NOMO-1 treated with dmso at 0.1 percent for 144 hours (cell line): ENCODE results near the gene EN1.

Experiments used
- DNase-seq: peaks from one replicate; lab custom pipeline; 2025; ENCODE audit not compliant: unreplicated experiment; lab: John Stamatoyannopoulos, UW

EN1 gene

GRCh38 chr2:118826093-118826492, 21.4 kb downstream of the EN1 start:
- no peak for DNase-seq

- no peak for DNase-seq
Observed at GRCh38 chr2:118823633-118824032, 23.8 kb downstream of the EN1 start.

GRCh38 chr2:118822572-118822971, 24.9 kb downstream of the EN1 start:
- no peak for DNase-seq

DNA sequence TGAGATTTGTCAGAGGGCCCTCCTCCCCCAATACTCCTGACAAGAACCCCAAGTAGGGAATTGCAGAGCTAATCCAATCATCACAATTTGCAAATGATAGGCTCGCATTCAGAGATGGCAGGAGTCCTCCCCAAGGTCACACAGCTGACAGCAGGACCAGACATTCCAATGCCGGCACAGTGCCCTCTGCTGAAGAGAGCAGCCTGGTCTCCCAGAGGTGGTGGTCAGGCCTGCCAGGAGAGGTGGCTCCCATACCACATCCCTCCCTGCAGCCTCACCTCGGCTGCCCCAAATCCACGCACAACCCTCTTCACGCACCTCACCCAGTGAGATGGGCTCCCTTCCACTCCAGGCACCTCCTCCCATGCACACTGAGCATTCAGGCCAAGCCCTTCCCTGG, 25.4 kb downstream of the EN1 start:
- no peak for DNase-seq

GRCh38 chr2:118817469-118817868, 30.0 kb downstream of the EN1 start:
- no peak for DNase-seq

DNA sequence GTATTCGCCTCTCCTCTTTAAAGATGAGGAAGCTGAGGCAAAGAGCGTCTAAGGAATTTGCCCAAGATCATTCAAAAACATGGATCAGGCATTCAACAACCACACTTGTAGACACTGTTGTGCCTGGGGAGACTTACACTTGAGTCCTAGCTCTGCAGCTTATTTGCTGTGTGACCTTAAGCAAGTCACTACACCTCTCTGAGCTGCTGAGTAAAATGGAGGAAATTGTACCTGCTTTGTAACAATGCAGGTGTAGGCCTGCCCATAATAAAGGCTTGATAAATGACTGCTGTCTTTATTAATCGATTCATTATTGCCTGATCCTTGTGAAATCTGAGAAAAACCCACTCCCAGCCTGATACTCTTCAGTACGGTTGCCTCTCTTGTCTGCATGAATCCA, 30.8 kb downstream of the EN1 start:
- no peak for DNase-seq

DNA sequence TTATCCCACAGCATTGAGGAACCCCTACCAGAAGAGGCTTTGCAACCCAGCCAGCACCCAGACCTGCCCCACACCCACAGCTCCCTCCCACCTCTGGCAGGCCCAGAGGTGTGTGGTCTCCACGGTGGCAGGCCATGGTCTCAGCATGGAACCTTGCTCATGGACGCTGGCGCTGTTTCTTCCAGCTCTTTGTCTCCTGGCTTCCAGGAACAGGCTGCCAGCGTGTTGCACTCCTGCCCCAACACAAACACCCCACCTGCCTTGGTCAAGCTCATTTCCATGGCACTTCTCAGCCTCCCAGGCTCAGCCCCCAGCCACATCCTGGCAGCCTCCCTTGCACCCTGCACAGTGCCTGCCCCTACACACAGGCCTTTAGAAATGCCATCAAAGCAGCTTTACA, 31.7 kb downstream of the EN1 start:
- DNase-seq: no peak

- DNase-seq: no peak
Observed at GRCh38 chr2:118815314-118815713, 32.1 kb downstream of the EN1 start.

DNA sequence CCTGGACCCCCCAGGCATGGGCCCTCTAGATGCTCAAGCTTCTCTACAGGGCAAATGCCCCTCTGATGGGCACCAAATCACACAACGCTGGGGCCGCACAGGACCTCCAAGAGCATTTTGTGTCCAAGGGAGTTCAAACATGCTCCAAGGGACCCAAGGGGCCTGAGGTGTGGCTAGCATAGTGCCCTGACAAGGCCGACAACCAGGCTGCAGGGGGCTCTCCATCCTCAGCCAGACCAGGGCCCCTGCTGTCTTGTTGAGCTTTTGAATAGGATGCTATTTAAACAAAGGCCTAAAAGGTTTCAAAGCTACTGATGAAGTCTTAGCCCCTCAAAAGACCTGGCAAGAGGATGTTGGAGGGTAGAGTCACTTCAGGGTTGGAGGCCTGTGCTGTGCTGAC, 33.1 kb downstream of the EN1 start:
- no peak for DNase-seq

GRCh38 chr2:118813601-118814339, 33.7 kb downstream of the EN1 start:
- no peak for DNase-seq

DNA sequence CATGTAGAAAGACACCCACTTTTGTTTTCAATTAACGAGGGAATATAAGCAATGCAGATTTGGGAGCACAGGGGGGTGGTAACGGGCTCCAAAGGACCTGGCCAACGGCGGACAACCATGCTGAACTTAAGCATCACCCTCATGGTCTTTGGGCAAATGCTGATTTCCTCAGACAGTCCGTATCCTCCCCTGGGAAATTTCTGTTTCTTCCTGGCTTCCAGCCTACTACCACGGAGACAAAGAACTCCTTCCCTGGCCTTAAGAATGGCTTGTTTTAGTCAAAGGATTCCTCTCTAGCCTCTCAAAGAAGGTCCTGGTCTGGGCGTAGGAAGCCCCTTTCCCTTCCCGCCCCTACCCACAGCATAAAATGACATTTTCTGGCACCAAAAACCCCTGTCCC, 34.3 kb downstream of the EN1 start:
- no peak for DNase-seq

- DNase-seq: no peak
Observed at GRCh38 chr2:118812552-118812951, 34.9 kb downstream of the EN1 start.

- no peak for DNase-seq
Observed at GRCh38 chr2:118811514-118812115, 35.8 kb downstream of the EN1 start.

DNA sequence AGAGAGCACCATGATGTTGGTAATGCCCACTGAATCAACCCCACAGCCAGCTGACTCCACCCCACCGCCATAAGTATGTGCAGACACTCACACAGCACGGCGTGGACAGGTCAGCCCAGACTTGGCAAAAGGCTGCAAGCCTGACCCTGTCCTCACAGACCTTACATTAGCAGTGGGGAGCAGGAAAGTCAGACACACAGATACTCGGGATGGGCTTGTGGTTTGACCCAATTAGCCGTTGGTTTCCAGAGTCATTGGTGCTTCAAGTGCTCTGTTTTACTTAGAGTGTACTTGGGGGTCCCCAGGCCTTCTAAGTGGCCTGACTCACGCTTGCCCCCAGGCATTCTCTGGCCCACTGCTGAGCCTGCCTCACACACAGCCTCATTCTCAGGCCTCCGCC, 36.7 kb downstream of the EN1 start:
- no peak for DNase-seq

DNA sequence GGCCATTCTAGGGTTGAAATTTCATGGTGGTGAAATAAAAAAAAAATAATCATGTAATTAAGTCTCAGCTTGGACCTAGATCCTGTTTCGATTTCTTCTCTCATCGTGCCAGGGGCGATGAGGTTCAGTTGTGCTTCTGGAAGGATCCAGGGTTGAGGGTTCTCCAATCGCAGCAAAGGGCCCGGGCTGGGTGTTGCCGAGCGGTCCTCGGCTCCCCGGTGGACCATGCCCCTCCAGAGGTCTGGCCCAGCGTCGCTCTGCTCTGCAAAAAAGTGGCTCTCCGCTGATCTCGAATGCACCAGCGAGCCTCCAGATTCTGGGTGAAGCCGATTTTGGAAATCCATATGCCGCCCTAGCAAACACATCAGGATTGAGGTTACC, 39.0 kb downstream of the EN1 start:
- DNase-seq: no peak

GRCh38 chr2:118807668-118808428, 39.6 kb downstream of the EN1 start:
- no peak for DNase-seq

DNA sequence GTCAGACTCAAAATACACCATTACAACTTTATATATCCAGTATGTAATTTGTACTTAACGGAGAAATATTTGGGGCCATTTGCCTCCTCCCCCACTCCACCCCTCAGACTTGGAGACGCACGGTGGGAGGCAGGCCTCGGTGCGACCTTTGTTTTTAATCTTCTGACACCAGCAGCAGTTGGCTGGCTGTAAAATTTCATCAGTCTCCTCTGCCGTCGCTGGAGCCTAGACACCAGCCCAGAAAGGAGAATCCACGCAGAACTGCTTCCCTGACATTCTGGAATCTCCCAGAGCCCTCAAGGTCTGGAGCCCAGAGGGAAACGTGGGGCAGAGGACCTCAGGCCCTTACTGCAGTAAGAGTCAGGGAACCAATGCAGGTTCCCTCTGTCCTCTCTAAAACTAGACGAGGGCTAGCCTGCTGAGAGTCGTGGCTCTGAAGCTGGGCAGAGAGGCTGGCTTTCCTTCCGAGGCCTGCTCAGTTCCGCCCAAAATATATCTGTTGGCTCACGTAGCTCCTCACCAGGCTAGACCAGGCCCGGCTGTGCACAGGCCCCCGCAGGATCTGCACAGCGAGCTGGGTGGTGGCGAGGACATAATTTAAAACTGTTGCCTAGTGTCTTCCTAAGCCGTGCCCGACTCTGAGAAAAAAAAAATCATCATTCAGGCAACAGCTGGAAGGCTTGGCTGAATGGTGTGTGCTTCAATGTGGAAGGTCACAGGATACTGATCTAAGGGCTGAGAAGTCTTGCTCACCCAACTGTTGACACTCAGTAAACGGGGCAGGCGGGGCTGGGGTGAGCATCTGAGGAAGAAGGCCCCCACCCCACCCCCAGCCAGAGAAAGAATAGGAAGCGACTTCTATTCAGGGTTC, 40.4 kb downstream of the EN1 start:
- DNase-seq: no peak

DNA sequence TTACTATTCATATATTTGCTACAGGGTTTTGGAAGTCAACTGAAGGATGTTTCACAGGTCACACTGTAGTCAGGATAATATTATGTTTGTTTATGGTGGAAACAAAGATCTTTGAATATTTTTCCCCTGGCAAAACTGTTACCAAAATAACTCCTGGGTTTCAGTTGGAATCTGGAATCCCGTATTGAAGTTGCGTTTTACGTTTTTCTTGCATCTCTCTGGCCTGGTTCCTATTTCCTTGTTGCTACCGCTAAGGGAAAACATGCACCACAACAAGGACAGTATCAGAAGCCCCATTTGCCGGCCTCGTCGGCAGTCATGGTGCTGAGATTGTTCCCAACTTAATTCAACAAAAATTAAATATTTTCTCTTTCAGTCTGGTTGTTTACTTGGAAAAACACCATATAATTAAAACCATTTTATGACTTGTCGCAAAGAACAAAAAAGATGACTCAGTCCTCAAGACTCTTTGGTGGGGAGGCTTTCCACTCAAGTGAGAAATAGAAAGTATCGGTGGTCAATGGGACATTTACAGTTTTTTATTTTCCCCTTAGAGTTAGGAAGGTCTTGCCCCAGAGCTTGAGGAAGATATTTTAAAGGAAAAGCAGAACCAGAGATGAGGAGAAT, 42.3 kb downstream of the EN1 start:
- DNase-seq: no peak

DNA sequence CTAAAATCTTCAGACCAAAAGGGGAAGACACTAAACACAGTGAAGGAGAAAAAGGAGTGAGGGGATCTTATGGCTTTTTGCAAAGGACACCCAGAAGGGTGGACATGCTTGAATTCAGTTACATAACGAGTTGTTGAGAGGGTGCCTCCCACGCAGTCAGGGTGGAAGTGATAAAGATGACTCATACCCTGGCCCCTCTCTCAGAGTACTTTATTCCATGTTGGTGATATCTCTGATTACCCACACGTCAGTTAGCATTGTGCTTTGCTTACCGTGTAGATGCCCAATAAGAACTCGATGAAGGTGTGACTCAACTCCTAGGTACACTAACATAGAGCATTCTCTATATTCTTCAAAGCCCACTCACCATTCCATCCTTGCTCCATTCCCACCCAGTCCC, 44.4 kb downstream of the EN1 start:
- DNase-seq: no peak

DNA sequence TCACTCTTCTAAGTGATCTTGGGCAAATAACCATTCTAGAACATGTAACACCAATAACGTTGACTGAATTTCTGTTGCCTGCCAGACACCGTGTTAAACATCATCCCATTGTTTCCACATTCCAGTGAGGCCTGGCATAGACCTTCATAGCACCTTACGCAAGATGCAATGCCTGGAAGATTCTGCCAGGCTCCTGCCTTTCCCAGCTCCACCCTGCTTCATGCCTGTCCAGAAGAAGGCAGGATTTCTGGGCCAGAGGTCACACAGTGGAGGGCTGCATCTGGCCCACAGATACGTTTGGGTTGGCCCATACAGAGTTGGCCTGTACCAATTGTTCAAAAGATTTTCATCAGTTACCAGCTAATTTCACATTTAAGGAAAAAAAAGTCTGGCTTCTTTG, 46.3 kb downstream of the EN1 start:
- DNase-seq: no peak

GRCh38 chr2:118800736-118801135, 46.7 kb downstream of the EN1 start:
- no peak for DNase-seq
